HG03139 (cell line): ENCODE results near the gene KDM4B.
"Not testable (repeated sequence)": the region's sequence is repeated elsewhere in the genome, so short reads cannot be mapped to it uniquely, and the experiment has no call there.

Source experiments
- ATAC-seq: cut with Tn5 transposase; IDR thresholded peaks from one replicate; pipeline ENCODE4 v1.9.1; 2021; ENCODE audit not compliant: unreplicated experiment

Gene KDM4B

DNA sequence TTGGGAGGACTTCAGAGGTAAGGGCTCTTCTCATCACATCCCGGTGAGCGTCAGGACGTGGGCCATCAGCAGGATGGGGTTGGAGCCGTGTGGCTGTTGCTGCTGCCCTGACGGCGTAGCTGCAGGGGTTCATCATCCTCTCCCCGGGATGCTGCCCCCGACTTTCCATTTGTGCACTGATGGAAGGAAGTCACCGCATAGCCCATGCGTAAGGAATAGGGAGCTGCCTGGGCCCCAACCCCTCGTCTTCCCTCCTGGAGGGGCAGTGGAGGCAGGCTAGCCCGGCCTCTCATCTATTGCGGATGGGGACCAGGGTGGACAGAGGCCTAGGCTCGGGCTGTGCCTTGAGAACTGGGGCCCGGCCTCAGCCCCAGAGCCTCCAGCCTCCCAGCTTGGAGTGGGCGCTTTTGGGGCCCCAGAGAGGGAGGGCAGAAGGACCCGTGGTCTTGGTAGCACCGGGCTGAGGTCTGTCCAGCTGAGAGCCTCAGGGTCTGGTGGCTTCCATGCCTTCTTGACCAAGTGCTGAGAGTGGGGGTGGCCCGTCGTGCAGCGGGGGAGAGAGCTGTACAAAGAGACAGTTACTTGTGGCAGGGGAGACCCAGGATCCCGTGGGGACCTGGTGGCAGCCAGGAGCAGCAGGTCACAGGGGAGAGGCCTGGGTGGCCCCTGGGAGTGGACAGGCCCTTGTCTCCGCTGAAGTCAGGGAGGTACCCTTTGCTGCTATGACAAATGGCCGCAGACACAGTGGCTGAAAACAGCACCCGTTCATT lies 44.0 kb downstream of the KDM4B start:
- no peak for ATAC-seq

DNA sequence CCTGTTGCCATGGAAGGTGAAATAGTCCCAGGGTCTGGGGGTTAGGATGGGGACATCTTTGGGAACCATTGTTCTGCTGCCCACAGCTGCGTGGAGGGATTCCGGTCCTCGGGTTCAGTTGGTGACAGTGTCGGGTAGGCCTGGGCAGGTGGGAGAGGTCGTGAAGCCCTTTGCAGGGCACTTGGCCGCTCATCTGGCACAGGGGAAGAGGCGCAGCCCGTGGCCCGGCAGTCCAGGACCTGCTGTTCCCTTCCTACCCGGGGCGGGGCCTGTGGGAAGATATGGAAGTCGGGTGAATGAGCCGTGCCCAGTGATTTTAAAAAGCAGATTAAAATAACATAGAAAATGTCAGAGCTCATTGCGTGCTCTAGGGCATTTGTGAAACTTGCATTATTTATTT lies 44.8 kb downstream of the KDM4B start:
- ATAC-seq: no peak

DNA sequence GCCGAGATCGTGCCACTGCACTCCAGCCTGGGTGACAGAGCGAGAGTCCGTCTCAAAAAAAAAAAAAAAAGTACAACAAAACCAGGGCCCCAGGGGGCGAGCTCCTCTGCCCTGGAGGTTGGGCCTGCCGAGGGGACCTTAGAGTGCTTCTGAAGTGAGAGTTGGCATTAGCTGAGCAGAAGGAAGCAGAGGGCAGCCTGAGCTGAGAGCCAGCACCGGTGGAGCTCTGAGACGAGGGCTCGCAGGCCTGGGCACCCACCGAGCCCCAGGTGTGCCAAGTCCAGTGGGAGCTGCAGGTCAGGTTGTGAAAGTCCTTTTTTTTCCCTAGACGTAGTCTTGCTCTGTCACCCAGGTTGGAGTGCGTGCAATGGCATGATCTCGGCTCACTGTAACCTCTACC lies 46.0 kb downstream of the KDM4B start:
- no peak for ATAC-seq

DNA sequence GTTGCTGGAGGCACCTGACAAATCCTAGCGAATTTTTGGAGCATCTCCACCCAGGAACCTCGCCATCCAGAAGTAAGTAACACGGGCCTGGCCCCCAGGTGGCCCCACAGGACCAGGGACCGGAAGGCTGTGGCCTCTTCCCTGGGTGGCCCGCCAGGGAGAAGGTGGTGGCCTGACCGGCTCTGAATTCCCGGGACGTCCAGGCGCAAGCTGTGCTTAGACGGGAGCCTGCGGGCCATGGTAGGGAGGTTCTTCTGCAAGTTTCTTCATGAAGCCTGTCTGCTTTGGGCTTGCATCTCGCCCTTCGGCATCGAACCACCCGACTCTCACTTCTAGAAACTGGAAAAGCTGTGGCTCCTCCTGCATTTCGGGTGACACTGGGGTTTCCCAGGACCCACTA lies 47.4 kb downstream of the KDM4B start:
- no peak for ATAC-seq

DNA sequence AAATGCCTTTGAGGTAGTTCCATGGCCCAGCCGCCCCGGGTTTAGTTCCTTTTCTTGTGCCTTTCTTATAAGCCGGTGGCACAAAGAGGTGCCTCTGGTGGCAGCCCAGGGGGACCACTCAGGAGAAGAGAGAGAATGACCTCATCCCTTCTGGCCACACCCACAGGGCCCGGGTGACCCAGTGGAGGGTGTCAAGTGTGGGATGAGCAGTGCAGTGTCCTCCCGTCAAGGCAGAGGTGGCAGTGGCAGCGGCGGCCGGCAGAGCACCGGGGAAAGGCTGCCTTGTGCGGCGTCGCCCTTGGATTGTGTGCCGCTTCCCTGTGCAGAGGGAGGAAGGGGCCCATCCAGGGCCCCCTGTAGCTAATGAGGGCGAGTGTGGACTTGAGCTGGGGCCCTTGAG lies 47.9 kb downstream of the KDM4B start:
- ATAC-seq: no peak

DNA sequence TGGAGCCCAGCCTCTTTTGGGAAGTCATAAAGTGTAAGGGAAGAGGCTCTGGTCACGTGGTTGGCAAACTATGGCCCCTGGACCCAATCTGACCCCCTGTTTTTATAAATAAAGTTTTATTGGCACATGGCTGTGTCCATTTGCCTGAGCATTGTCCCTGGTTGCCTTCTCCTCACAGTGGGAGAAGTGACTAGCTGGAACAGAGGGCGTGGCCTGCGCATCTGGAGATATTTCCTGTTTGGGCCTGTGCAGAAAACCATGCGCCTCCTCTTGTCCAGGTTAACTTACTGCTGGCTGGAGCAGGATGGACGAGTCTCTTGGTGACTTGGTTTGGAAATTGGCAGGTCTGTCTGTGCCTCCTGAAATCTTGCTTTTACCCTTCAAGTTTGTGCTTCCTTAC lies 48.3 kb downstream of the KDM4B start:
- no peak for ATAC-seq

DNA sequence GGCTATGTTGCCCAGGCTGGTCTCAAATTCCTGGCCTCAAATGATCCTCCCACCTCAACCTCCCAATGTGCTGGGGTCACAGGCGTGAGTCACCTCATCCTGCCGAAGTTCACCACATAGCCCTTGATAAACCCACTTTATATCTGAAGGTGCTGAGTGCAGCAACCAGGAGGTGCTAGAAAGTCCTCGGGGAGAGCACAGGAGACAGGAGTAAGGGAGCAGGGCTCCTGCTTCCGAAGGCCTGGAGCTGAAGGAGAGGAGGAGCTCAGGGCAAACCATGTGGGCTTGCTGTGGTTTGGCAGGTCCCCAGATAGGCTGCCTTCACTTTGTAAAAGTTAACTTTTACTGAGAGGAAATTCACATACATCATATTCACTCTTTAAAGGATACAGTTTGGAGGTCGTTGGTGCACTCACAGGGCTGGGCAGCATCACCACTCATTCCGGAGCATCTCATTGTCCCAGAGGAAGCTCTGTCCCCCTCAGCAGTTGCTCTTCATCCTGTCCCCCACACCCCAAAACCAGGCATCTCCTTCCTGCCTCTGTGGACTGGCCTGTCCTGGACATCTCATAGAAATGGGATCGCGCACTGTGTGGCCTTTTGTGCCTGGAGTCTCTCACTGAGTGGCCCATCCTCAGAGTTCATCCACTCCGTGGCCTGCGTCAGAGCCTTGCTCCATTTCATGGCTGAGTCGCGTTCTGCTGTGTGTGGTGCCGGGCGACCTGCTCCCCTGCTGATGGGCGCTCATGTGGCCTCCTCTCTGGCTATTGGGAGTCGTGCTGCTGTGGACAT lies 49.5 kb downstream of the KDM4B start:
- ATAC-seq: no peak

DNA sequence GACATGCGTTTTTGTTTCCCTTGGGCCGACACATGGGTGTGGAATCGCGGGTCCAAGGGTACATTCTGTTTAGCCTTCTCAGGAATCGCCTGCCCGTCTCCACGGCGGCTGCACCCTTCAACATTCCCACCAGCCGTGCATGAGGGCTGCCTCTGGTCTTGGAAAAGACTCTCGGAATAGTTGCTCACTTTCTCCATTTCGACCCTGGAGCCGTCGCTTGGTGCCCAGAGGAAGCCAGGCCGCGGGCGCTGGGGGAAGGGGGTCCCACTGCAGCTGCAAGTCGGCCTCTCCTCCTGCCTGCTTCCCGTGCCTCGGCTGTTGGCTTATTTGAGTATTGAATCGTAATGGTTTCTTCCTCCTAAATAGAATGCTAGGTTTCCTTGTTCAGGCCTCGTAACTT lies 51.5 kb downstream of the KDM4B start:
- no peak for ATAC-seq

DNA sequence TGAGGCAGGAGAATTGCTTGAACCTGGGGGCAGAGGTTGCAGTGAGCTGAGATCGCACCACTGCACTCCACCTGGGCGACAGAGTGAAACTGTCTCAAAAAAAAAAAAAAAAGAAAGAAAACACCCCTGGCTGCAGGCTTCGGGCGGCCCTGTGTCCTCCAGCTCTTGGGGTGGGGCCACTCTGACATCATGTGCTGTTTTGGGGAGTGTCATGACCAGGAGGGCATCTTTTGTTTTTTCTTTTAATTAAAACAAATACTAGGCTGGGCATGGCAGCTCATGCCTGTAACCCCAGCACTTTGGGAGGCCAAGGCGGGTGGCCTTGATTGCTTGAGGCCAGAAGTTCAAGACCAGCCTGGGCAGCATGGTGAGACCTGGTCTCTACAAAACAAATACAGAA lies 52.1 kb downstream of the KDM4B start:
- no peak for ATAC-seq

DNA sequence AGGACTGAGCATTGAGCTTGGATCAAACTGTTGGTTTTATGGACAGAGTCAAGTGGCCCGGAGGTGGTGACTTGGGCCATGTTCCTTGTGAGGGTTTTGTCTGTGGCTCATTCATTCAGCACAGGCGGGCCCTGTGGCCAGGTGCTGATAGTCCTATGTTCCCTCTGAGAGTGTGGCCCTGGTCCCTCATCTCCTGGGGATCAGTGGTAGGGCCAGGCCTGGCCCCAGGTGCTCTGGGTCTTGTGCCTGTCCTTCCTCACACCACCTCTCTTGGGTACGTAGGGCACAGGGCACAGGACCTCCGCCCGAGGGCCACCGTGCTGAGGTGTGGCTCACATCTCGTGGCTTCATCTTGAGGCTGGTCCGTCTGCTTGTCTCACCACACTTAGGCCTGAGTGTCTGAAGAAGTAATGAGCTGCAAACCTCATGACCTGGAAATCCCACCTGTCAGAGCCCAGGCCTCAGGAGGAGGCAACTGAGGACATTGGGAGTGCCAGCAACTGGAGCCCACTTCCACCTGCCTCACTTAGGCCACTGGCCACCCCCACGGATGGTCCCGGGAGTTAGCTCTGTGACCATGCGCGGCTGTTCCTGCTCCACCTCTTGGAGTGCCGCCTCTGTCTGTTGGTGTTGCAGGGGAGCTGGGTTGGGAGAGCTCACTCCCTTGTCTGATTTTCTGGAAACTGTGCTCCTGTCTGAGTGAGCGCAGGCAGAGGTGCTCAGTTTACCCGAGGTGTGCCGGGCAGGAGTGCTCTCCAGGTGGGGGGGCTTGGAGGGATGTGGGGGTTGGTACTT lies 53.4 kb downstream of the KDM4B start:
- ATAC-seq: no peak

DNA sequence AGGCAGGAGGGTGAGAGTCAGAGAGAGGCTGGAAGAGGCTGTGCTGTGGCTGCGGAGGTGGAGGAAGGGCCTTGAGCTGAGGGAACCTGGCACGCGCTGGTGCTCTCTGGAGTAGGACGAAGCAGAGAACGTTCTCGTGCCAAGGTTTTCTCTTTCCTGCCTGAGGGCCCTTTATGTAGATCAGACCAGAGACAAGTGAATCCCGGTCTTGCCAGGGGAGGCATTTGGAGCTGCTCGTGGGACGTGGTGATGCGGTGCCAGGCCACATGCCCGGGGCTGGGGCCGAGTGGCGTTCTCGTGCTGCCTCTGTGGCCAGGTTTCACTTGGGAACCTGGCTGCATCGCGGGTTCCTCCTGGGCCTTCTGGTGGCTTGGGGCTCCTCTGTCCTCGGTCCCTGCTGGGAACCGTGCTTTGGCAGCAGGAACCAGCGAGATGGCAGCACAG lies 54.2 kb downstream of the KDM4B start:
- no peak for ATAC-seq

DNA sequence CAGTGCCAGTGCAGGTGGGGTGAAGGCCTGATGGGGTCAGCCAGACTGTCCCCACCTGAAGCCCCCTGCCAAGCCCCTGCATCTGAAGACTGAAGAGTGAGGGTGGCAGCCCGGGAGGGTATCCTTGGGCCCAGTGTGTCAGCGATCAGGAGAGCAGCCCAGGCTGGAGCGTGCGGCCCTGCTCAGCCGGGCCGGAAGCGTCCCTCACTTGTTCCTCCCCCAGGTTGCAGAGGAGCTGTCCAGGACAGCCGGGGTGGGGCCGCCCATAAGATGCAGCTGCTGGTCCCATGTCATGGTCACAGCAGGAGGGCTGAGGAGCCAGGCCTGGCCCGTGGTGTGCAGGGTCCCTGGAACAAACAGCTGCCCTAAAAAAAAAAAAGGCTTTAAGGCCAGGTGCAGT lies 55.4 kb downstream of the KDM4B start:
- ATAC-seq: no peak

DNA sequence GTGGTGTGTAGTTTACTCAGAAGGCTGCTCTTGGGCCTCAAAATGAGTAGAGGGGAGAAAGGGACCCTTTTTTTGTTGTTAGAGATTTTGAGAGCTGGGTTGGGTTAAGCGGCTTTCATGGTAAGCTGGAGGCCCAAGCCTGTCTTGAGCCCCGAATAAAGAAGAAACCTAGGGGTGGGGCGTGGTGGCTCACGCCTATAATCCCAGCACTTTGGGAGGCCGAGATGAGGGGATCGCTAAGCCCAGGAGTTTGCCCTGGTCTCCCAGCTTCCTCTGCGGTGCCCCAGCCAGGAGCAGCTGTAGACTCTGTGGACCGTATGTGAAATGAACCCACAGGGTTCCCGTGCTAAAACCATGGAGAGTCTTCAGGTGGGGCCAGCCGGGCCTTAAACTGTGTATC lies 56.1 kb downstream of the KDM4B start:
- no peak for ATAC-seq

DNA sequence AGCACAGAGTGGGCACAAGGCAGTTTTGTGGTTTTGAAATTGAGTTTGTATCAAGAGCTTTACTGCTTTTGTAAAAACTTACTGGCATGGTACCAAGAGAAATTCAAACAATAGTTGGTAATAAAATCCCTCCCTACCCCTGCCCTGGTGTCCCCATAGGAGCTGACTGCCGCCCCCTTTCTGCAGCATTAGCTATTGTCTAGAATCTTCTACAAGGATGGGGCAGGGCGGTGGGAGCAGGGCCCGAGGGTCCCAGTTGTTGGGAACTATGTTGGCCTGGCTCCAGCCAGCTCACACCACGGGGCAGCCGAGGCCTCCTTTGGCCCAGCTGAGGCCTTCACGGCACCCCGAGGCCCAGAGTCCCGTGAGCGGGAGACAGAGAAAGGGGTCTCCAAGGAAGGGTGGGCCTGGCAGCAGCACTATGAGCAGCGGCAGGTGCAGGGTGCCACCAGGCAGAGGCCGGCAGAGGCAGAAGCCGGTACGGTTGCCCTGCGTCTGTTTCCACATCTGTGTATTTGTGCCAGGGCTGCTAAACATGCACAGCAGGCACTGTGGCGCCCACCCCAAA lies 57.9 kb downstream of the KDM4B start:
- no peak for ATAC-seq

DNA sequence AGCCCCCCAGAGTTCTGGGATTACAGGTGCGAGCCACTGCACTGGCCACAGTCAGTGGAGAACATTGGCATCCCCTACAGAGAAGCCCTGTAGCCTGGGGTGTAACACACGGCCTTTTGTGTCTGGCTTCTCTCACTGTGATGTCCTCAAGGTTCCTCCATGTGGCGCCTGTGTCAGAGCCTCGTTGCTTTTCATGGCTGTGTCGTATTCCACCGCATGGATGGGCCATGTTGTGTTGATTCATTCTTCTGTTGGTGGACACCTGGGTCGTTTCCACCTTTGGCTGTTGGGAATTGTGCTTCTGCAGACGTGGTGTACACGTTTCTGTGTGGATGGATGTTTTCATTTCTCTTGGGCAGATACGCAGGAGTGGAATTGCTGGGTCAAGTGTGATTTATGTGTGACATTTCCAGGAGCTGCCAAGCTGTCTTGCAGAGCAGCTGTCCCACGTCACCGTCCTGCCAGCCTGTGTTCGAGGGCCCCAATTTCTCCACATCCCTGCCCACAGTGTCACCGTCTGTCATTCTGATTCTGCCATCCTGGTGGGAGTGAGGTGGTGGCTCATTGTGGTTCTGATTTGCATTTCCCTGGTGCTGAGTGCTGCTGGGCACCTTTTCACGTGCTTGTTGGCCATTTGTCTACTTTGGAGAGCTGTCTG lies 59.4 kb downstream of the KDM4B start:
- ATAC-seq: no peak

DNA sequence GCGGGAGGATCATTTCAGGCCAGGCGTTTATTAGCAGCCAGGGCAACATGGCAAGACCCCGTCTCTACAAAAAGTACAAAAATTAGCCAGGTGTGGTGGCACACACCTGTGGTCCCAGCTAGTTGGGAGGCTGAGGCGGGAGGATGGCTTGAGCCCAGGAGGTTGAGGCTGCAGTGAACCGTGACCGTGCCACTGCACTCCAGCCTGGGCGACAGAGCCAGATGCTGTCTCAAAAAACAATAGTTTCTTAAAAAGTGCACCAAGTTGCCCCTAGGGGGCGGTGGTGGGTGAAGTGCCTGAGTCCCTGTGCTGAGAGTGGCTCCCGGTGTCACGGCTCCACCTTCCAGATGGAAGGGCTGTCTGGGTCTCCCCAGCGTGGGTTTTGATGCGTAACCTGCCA lies 60.7 kb downstream of the KDM4B start:
- not testable (repeated sequence) for ATAC-seq

DNA sequence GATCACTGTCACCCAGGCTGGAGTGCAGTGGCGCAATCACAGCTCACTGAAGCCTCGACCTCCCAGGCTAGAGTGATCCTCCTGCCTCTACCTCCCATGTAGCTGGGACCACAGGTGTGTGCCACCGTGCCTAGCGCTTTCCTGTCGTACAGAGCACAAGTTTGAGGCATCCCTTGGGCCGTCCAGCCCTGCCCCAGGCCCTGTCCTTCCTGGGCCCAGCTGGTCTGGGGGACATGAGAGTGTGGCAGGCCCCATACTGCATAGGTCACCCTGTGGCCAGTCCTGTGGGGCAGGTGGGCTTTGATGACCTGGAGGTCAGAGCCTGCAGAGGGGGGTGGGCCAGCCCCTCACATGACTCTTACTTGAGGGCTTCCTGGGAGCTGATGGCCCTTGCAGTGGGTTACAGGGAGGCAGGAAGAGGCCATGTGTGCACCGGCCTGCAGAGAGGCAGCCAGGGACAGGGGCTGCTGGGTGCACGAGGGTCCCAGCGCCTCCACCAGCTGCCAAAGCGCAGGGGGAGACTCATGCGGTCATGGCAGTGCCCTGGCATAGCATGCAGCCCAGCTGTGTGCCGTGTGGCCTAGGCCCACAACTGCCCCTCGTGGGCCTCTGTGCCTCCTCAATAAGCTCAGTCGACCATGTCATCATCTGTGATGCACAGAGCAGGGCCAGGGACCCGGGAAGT lies 61.4 kb downstream of the KDM4B start:
- no peak for ATAC-seq

DNA sequence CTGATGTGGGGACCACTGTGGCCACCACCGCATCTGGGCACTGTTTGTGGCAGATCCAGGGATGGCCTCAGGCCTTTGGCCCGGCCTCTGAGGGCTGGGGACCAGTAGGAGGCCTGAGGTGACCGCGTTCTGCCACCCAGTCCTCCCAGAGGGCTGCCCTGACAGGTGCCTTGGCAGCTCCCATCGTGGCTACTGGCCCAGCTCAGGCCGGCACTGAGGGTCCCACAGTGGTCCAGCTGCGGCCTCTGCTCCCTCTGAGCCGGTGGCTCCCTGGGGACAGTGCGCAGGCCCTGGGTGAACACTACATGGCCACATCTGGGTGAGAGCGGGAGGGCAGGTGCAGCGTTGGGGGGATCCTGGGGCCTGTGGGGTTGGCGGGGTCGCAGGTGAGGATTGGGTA lies 61.9 kb downstream of the KDM4B start:
- ATAC-seq: no peak

DNA sequence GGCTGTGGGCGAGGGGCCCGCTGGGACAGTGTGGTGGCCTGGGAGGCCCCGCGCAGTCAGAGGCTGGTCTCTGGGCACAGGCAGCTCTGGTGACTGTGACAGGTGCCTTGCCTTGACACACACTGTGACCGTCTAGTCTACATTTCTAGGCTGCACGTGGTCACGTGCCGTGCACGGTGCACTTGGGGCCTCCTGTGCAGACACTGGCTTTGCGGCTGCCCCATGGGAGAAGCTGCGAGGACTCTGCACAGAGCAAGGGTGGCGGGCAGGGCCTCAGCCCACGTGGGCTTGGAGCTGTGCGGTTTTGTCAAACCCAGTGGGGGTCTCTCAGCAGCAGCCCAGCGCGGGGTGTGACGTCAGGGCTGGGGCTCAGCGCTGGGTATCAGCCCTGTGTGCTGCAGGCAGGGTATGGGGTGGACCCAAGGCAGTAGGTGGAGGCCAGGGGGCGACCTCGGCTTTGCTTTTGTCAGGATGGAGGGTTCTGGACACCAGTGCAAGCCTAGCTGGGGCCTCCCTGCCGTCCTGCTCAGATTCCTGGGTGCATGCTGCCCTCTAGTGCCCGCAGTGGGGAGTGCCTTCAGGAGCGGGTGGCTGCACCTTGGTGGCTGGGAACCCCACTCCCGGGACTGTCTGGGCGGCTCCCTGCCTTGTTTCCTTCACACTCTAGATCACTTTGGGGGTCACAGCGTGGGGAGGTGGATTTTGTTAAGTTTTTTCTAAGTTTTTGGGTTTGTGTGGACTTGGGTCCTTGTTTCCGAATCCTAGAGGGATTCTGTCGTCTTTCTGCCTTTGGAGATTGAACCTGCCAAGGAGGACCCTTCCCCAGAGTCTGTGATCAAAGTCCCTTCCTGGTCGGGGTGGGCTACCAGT lies 62.6 kb downstream of the KDM4B start:
- ATAC-seq: no peak
